Measurements from ENCODE around the gene RCC1. TPM values are rescaled to one million over a fixed set of nuclear protein-coding genes. Genes with fewer than 3 reads are reported as not detected.
A peak's percentile ranks its signal among the peaks of the same experiment; 100 is the strongest.
"Not testable (repeated sequence)": the region's sequence is repeated elsewhere in the genome, so short reads cannot be mapped to it uniquely, and the experiment has no call there.

The RCC1 gene
- total RNA-seq, 2 donors from 2014 or later: 45.3 to 48.3 TPM

DNA sequence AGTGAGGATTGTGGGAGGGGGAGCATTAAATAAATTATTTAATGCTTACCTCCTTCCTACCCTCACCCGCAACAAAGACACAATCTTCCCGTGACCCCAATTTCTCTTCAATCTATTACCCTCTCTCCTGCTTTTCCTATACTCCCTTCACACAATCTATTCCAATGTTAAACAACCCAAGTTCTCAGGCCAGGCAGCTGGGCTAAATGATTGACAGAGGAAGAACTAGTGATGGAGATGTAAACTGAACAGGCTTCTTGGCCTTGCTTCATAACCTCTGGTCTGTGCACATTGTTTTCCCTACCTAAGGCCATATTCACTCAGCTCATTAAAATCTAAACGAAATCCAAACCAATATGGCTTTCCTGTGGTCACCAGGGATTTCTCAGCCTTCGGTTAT lies 3.9 kb upstream of the RCC1 start:
- peaks cover 9 to 14% of the 10 kb centered on the region in 2 donors for H3K36me3 Mint-ChIP-seq (ENCODE audit: insufficient read depth in 2 of 2)
- ATAC-seq (replicated peaks in 1 of 2) (no peak), DNase-seq (no peak)
- no peaks in the 10 kb centered on the region for H3K9me3 Mint-ChIP-seq
- H3K4me3 Mint-ChIP-seq: no peak overlapping the region
- peaks cover 13% of the 10 kb centered on the region for H3K4me1 Mint-ChIP-seq (ENCODE audit: low read depth)
- H3K27me3 Mint-ChIP-seq (ENCODE audit: low read depth): no peaks in the 10 kb centered on the region
- H3K27ac Mint-ChIP-seq: no peak overlapping the region

- ATAC-seq (replicated peaks in 1 of 2) (no peak), DNase-seq (no peak)
- H3K27ac Mint-ChIP-seq: peak overlapping the region; percentile 29
- no peaks in the 10 kb centered on the region for H3K9me3 Mint-ChIP-seq
- H3K36me3 Mint-ChIP-seq (ENCODE audit: insufficient read depth in 2 of 2): peaks cover 10 to 25% of the 10 kb centered on the region in 2 donors
- H3K4me1 Mint-ChIP-seq (ENCODE audit: low read depth): peaks cover 13% of the 10 kb centered on the region
- H3K27me3 Mint-ChIP-seq (ENCODE audit: low read depth): no peaks in the 10 kb centered on the region
- no peak overlapping the region for H3K4me3 Mint-ChIP-seq
Measured at GRCh38 chr1:28503117-28503516, 2.7 kb upstream of the RCC1 start.

DNA sequence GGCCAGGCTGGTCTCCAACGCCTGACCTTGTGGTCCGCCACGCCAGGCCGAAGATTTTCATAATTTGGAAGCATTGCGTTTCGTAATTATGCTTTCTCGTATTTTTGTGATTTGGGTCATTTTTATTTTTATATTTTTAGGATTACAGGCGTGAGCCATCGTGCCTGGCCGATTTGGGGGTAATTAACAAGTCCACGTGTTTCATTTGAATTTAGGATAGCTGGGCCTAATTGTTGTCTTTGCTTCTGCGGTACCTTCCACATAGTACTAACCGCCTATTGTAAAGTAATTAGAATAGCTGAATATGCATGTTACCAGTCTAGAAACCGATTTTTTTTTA lies 1.0 kb downstream of the RCC1 start:
- H3K36me3 Mint-ChIP-seq (ENCODE audit: insufficient read depth in 2 of 2): peaks cover 34 to 52% of the 10 kb centered on the region in 2 donors
- no peaks in the 10 kb centered on the region for H3K27me3 Mint-ChIP-seq (ENCODE audit: low read depth)
- H3K4me3 Mint-ChIP-seq: peak overlapping the region; percentile 91 to 97
- H3K27ac Mint-ChIP-seq: peak overlapping the region; percentile 100
- no peak for DNase-seq
- H3K9me3 Mint-ChIP-seq: no peaks in the 10 kb centered on the region
- peaks cover 37% of the 10 kb centered on the region for H3K4me1 Mint-ChIP-seq (ENCODE audit: low read depth)
- no peak for ATAC-seq (replicated peaks in 1 of 2)

GRCh38 chr1:28507247-28507645 lies 1.4 kb downstream of the RCC1 start:
- Mint-ChIP-seq H3K36me3 (ENCODE audit: insufficient read depth in 2 of 2) (peaks cover 36 to 56% of the 10 kb centered on the region in 2 donors), H3K27ac (peak overlapping the region; percentile 100), H3K27me3 (ENCODE audit: low read depth) (no peaks in the 10 kb centered on the region), H3K4me3 (peak overlapping the region; percentile 91 to 97), H3K4me1 (ENCODE audit: low read depth) (peaks cover 41% of the 10 kb centered on the region), H3K9me3 (no peaks in the 10 kb centered on the region)
- ATAC-seq (replicated peaks in 1 of 2) (no peak), DNase-seq (no peak)

- peaks cover 47% of the 10 kb centered on the region for H3K4me1 Mint-ChIP-seq (ENCODE audit: low read depth)
- no peaks in the 10 kb centered on the region for H3K27me3 Mint-ChIP-seq (ENCODE audit: low read depth)
- peak overlapping the region; percentile 91 to 97 for H3K4me3 Mint-ChIP-seq
- no peaks in the 10 kb centered on the region for H3K9me3 Mint-ChIP-seq
- ATAC-seq (replicated peaks in 1 of 2) (no peak), DNase-seq (no peak)
- peaks cover 36 to 62% of the 10 kb centered on the region in 2 donors for H3K36me3 Mint-ChIP-seq (ENCODE audit: insufficient read depth in 2 of 2)
- H3K27ac Mint-ChIP-seq: peak overlapping the region; percentile 100
Measured at GRCh38 chr1:28507646-28508434, 2.0 kb downstream of the RCC1 start.

DNA sequence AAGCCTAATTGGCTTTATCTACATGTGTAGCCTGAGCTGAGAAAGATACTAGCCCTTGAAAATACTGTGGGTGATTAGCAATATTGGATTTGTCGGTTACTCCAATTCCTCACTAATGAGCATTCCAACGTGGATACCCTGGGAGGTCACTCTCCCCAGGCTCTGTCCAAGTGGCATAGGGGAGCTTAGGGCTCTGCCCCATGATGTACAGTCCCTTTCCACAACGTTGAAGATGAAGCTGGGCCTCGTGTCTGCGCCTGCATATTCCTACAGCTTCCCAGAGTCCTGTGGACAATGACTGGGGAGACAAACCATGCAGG lies 2.6 kb downstream of the RCC1 start:
- Mint-ChIP-seq H3K4me3 (peak overlapping the region; percentile 91 to 97), H3K4me1 (ENCODE audit: low read depth) (peaks cover 52% of the 10 kb centered on the region), H3K9me3 (no peaks in the 10 kb centered on the region), H3K36me3 (ENCODE audit: insufficient read depth in 2 of 2) (peaks cover 36 to 62% of the 10 kb centered on the region in 2 donors), H3K27me3 (ENCODE audit: low read depth) (no peaks in the 10 kb centered on the region), H3K27ac (peak overlapping the region; percentile 100)
- no peak for DNase-seq
- ATAC-seq (replicated peaks in 1 of 2): no peak

DNA sequence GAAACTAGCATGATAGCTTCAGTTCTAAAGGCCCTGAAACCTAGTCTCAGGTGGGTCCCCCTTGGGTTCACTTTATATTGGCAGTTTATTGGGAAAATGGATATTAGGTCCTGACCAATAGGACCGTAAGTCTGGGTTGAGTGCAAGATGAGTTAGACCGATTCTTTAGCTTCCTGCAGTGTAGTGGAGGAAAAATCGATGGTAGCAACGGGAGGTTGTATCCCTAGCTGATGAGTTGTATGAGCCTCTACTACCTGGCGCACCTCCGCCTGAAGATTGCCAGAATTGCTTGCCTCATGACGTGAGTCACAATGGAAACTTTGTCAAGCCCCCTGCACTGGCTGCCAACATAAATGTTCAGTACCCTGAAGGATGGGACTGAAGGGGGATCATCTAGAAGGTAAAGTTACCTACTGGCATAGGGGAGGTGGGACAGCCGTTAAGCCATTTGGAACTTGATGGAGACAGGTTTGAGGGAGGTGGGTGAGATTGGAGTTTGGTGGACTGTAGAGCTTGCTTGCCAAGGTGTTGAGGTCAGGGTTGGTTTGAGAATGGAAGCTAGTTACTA lies 3.9 kb downstream of the RCC1 start:
- peak in 1 of 2 donors; percentile 40 for DNase-seq
- ATAC-seq (replicated peaks in 1 of 2): peak; percentile 1 to 2
- peaks cover 57% of the 10 kb centered on the region for H3K4me1 Mint-ChIP-seq (ENCODE audit: low read depth)

GRCh38 chr1:28510273-28510969 lies 4.6 kb downstream of the RCC1 start:
- DNase-seq (peak in 1 of 2 donors; percentile 35), ATAC-seq (replicated peaks in 1 of 2) (peak in 1 of 2 donors; percentile 7)
- Mint-ChIP-seq H3K9me3 (no peaks in the 10 kb centered on the region), H3K4me1 (ENCODE audit: low read depth) (peaks cover 59% of the 10 kb centered on the region), H3K27ac (peak overlapping the region; percentile 100), H3K36me3 (ENCODE audit: insufficient read depth in 2 of 2) (peaks cover 35 to 64% of the 10 kb centered on the region in 2 donors), H3K27me3 (ENCODE audit: low read depth) (no peaks in the 10 kb centered on the region), H3K4me3 (peak overlapping the region; percentile 91 to 97)

More for the DNA sequence above, 3.9 kb downstream of the RCC1 start:
- H3K27me3 Mint-ChIP-seq (ENCODE audit: low read depth): no peaks in the 10 kb centered on the region
- H3K9me3 Mint-ChIP-seq: no peaks in the 10 kb centered on the region
- peak overlapping the region; percentile 91 to 97 for H3K4me3 Mint-ChIP-seq
- H3K36me3 Mint-ChIP-seq (ENCODE audit: insufficient read depth in 2 of 2): peaks cover 36 to 64% of the 10 kb centered on the region in 2 donors
- peak overlapping the region; percentile 100 for H3K27ac Mint-ChIP-seq

- Mint-ChIP-seq H3K9me3 (no peaks in the 10 kb centered on the region), H3K4me1 (ENCODE audit: low read depth) (peaks cover 59% of the 10 kb centered on the region), H3K4me3 (peak overlapping the region; percentile 4 to 97), H3K27me3 (ENCODE audit: low read depth) (no peaks in the 10 kb centered on the region), H3K27ac (peak overlapping the region; percentile 100), H3K36me3 (ENCODE audit: insufficient read depth in 2 of 2) (peaks cover 31 to 59% of the 10 kb centered on the region in 2 donors)
- DNase-seq (no peak), ATAC-seq (replicated peaks in 1 of 2) (peak in 1 of 2 donors; percentile 8)
Measured at GRCh38 chr1:28510970-28511440, 5.2 kb downstream of the RCC1 start.

DNA sequence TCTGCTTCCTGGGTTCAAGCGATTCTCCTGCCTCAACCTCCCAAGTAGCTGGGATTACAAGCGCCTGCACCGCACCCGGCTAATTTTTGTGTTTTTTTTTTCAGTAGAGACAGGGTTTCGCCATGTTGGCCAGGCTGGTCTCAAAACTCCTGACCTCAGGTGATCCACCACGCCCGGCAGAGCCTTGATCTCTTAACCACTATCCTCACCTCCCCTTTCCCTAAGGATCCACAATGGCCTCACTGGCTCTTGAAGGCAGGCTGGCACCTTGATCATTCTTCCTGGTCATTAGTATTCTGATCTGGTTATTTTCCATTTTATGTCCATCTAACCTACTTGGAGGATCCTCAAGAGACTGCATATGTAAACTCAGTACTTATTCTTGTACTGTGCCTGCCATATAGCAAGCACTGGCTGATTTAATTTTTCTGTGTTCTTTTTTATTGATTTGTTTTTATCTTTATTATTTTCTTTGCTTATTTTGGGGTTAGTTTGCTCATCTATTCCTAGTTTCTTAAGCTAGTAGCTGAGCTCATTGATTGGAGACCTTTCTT lies 6.3 kb downstream of the RCC1 start:
- H3K36me3 Mint-ChIP-seq (ENCODE audit: insufficient read depth in 2 of 2): peaks cover 26 to 50% of the 10 kb centered on the region in 2 donors
- no peak for ATAC-seq (replicated peaks in 1 of 2)
- no peak for DNase-seq
- H3K4me3 Mint-ChIP-seq: peak overlapping the region; percentile 44
- peaks cover 68% of the 10 kb centered on the region for H3K4me1 Mint-ChIP-seq (ENCODE audit: low read depth)
- no peaks in the 10 kb centered on the region for H3K9me3 Mint-ChIP-seq
- no peaks in the 10 kb centered on the region for H3K27me3 Mint-ChIP-seq (ENCODE audit: low read depth)
- peak overlapping the region; percentile 100 for H3K27ac Mint-ChIP-seq

GRCh38 chr1:28514445-28514933 lies 8.6 kb downstream of the RCC1 start:
- Mint-ChIP-seq H3K27ac (peak overlapping the region; percentile 68), H3K36me3 (ENCODE audit: insufficient read depth in 2 of 2) (peaks cover 17 to 28% of the 10 kb centered on the region in 2 donors), H3K4me1 (ENCODE audit: low read depth) (peaks cover 73% of the 10 kb centered on the region)
- DNase-seq; ATAC-seq (replicated peaks in 1 of 2); H3K9me3 Mint-ChIP-seq; H3K27me3 Mint-ChIP-seq (ENCODE audit: low read depth); H3K4me3 Mint-ChIP-seq: not testable (repeated sequence)

- peaks cover 2 to 18% of the 10 kb centered on the region in 2 donors for H3K36me3 Mint-ChIP-seq (ENCODE audit: insufficient read depth in 2 of 2)
- H3K9me3 Mint-ChIP-seq: no peaks in the 10 kb centered on the region
- DNase-seq (no peak), ATAC-seq (replicated peaks in 1 of 2) (no peak)
- H3K27me3 Mint-ChIP-seq (ENCODE audit: low read depth): no peaks in the 10 kb centered on the region
- H3K4me1 Mint-ChIP-seq (ENCODE audit: low read depth): peaks cover 74% of the 10 kb centered on the region
- no peak overlapping the region for H3K4me3 Mint-ChIP-seq
- H3K27ac Mint-ChIP-seq: no peak overlapping the region
Measured at GRCh38 chr1:28516518-28516956, 10.7 kb downstream of the RCC1 start.

- Mint-ChIP-seq H3K36me3 (ENCODE audit: insufficient read depth in 2 of 2) (peaks cover 0 to 13% of the 10 kb centered on the region in 2 donors), H3K27ac (peak overlapping the region; percentile 14), H3K4me3 (peak overlapping the region; percentile 90), H3K4me1 (ENCODE audit: low read depth) (peaks cover 72% of the 10 kb centered on the region), H3K9me3 (no peaks in the 10 kb centered on the region), H3K27me3 (ENCODE audit: low read depth) (no peaks in the 10 kb centered on the region)
- DNase-seq (no peak), ATAC-seq (replicated peaks in 1 of 2) (peak; percentile 5 to 18)
Measured at GRCh38 chr1:28517649-28517999, 11.8 kb downstream of the RCC1 start.

Measured in activated T-cell treated with anti-CD3 and anti-CD28 coated beads, Interleukin-2, amount 50 U/mL, for 72 hours (primary cell).